HEK293T (cell line): ENCODE data around the gene MAG.

Experiments
- FOXK2 ChIP-seq: fragments of 450-650 bp; IDR thresholded peaks from 2 replicates; pipeline ENCODE4 v1.6.1; 2016; ENCODE audit warnings: mild to moderate bottlenecking
- SP1 ChIP-seq: fragments of 450-650 bp; IDR thresholded peaks from 2 replicates; pipeline ENCODE4 v1.6.1; 2017
- TARDBP ChIP-seq: fragments of 450-650 bp; IDR thresholded peaks from 2 replicates; pipeline ENCODE4 v1.6.1; 2016
- TF ChIP-seq, protein P1 (sequence below): fragments of 450-650 bp; IDR thresholded peaks from 2 replicates; pipeline ENCODE4 v1.6.1; 2016

DNA sequence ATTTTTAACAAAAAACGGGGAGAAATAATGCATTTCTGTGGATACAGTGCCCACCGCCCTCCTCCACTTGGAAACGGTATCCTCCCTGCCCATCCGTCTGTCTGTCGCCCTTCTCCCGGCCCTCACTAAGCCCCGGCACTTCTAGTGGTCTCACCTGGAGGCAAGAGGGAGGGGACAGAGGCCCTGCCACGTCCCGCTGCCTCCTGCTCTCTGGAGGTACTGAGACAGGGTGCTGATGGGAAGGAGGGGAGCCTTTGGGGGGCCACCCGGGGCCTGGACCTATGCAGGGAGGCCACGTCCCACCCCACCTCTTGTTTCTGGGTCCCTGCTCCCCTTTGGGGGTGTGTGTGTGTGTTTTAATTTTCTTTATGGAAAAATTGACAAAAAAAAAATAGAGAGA is 12.6 kb upstream of the MAG start:
- TF ChIP-seq, protein P1, sequence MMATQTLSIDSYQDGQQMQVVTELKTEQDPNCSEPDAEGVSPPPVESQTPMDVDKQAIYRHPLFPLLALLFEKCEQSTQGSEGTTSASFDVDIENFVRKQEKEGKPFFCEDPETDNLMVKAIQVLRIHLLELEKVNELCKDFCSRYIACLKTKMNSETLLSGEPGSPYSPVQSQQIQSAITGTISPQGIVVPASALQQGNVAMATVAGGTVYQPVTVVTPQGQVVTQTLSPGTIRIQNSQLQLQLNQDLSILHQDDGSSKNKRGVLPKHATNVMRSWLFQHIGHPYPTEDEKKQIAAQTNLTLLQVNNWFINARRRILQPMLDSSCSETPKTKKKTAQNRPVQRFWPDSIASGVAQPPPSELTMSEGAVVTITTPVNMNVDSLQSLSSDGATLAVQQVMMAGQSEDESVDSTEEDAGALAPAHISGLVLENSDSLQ, result no peak
- TF ChIP-seq TARDBP, result no peak
- no peak for TF ChIP-seq SP1
- TF ChIP-seq FOXK2, result no peak
